ENCODE measurements around the gene FARS2. TPM values are rescaled to one million over a fixed set of nuclear protein-coding genes. Genes with fewer than 3 reads are reported as not detected.

FARS2 gene
- total RNA-seq, 1 donor from 2014 or later, result 19.9 TPM

- H3K4me1 Mint-ChIP-seq, result peaks cover 12% of the 10 kb centered on the region
These were observed 415.4 kb downstream of the FARS2 start for GRCh38 chr6:5676701-5677100.

GRCh38 chr6:5677219-5678000 is 416.1 kb downstream of the FARS2 start:
- no peak for DNase-seq (ENCODE audit: low spot score in 2 of 2, unreplicated experiment in 2 of 2)
- Mint-ChIP-seq H3K27ac (no peak overlapping the region), H3K36me3 (no peaks in the 10 kb centered on the region), H3K27me3 (ENCODE audit: low read depth) (no peaks in the 10 kb centered on the region), H3K9me3 (peaks cover under 1% of the 10 kb centered on the region), H3K4me1 (peaks cover 9% of the 10 kb centered on the region), H3K4me3 (no peak overlapping the region)
- TF ChIP-seq CTCF (IDR thresholded peaks at IDR 0.05; ENCODE audit: unreplicated experiment), result no peak

More at GRCh38 chr6:5676701-5677100, 415.4 kb downstream of the FARS2 start:
- TF ChIP-seq CTCF (IDR thresholded peaks at IDR 0.05; ENCODE audit: unreplicated experiment), result no peak
- H3K27me3 Mint-ChIP-seq (ENCODE audit: low read depth), result no peaks in the 10 kb centered on the region
- DNase-seq (ENCODE audit: low spot score in 2 of 2, unreplicated experiment in 2 of 2), result no peak
- H3K9me3 Mint-ChIP-seq, result no peaks in the 10 kb centered on the region
- no peak overlapping the region for H3K27ac Mint-ChIP-seq
- H3K4me3 Mint-ChIP-seq, result no peak overlapping the region
- H3K36me3 Mint-ChIP-seq, result no peaks in the 10 kb centered on the region

- H3K27ac Mint-ChIP-seq, result no peak overlapping the region
- H3K4me1 Mint-ChIP-seq, result peaks cover 6% of the 10 kb centered on the region
- no peaks in the 10 kb centered on the region for H3K36me3 Mint-ChIP-seq
- no peaks in the 10 kb centered on the region for H3K27me3 Mint-ChIP-seq (ENCODE audit: low read depth)
- H3K4me3 Mint-ChIP-seq, result no peak overlapping the region
- DNase-seq (ENCODE audit: low spot score in 2 of 2, unreplicated experiment in 2 of 2), result no peak
- H3K9me3 Mint-ChIP-seq, result peaks cover 7% of the 10 kb centered on the region
- no peak for TF ChIP-seq CTCF (IDR thresholded peaks at IDR 0.05; ENCODE audit: unreplicated experiment)
These were observed 418.0 kb downstream of the FARS2 start for GRCh38 chr6:5679270-5679669.

GRCh38 chr6:5679691-5680090 is 418.4 kb downstream of the FARS2 start:
- no peak for DNase-seq (ENCODE audit: low spot score in 2 of 2, unreplicated experiment in 2 of 2)
- peaks cover 6% of the 10 kb centered on the region for H3K4me1 Mint-ChIP-seq
- H3K27ac Mint-ChIP-seq, result no peak overlapping the region
- peaks cover 7% of the 10 kb centered on the region for H3K9me3 Mint-ChIP-seq
- no peak overlapping the region for H3K4me3 Mint-ChIP-seq
- H3K27me3 Mint-ChIP-seq (ENCODE audit: low read depth), result no peaks in the 10 kb centered on the region
- TF ChIP-seq CTCF (IDR thresholded peaks at IDR 0.05; ENCODE audit: unreplicated experiment), result no peak
- H3K36me3 Mint-ChIP-seq, result no peaks in the 10 kb centered on the region

- TF ChIP-seq CTCF (IDR thresholded peaks at IDR 0.05; ENCODE audit: unreplicated experiment), result no peak
- no peaks in the 10 kb centered on the region for H3K27me3 Mint-ChIP-seq (ENCODE audit: low read depth)
- H3K4me3 Mint-ChIP-seq, result no peak overlapping the region
- H3K27ac Mint-ChIP-seq, result no peak overlapping the region
- H3K36me3 Mint-ChIP-seq, result no peaks in the 10 kb centered on the region
- peaks cover 6% of the 10 kb centered on the region for H3K4me1 Mint-ChIP-seq
- no peak for DNase-seq (ENCODE audit: low spot score in 2 of 2, unreplicated experiment in 2 of 2)
- peaks cover 7% of the 10 kb centered on the region for H3K9me3 Mint-ChIP-seq
These were observed 418.8 kb downstream of the FARS2 start for GRCh38 chr6:5680095-5680494.

Measured in mesothelial cell of epicardium (in vitro differentiated cells).